GM18505 (cell line): ENCODE data around the gene CPSF4.

Experiments
- ATAC-seq: cut with Tn5 transposase; IDR thresholded peaks from one replicate; pipeline ENCODE4 v1.9.1; 2021; ENCODE audit not compliant: unreplicated experiment
- POLR2A ChIP-seq: IDR thresholded peaks from 4 replicates; pipeline ENCODE4 v1.6.1; 2011; ENCODE audit warnings: borderline replicate concordance; ENCODE audit not compliant: insufficient read depth, insufficient read length; ENCODE audit errors: extremely low read depth

Gene CPSF4

GRCh38 chr7:99472561-99473314 is 34.0 kb downstream of the CPSF4 start, which contains the start of gene ZNF789:
ZNF789 (plus strand) TSS chr7:99472890; CDS start chr7:99476457, 3,567 bp downstream.
- ATAC-seq, result peak; percentile 86
- TF ChIP-seq POLR2A, result peak; percentile 89

GRCh38 chr7:99473315-99473596 is 34.5 kb downstream of the CPSF4 start:
- TF ChIP-seq POLR2A, result no peak
- ATAC-seq, result no peak

- ATAC-seq, result no peak
- TF ChIP-seq POLR2A, result no peak
Observed at GRCh38 chr7:99476107-99476506, 37.4 kb downstream of the CPSF4 start.

GRCh38 chr7:99478464-99479440 is 40.0 kb downstream of the CPSF4 start:
- TF ChIP-seq POLR2A, result no peak

GRCh38 chr7:99485094-99485493 is 46.4 kb downstream of the CPSF4 start:
- no peak for ATAC-seq
- TF ChIP-seq POLR2A, result no peak

More at GRCh38 chr7:99478464-99479440, 40.0 kb downstream of the CPSF4 start:
- ATAC-seq, result no peak

- no peak for TF ChIP-seq POLR2A
- ATAC-seq, result no peak
Observed at GRCh38 chr7:99489235-99489634, 50.5 kb downstream of the CPSF4 start.

GRCh38 chr7:99490878-99491277 is 52.1 kb downstream of the CPSF4 start:
- no peak for TF ChIP-seq POLR2A

GRCh38 chr7:99493823-99494222 is 55.1 kb downstream of the CPSF4 start:
- no peak for TF ChIP-seq POLR2A
- ATAC-seq, result no peak

More at GRCh38 chr7:99490878-99491277, 52.1 kb downstream of the CPSF4 start:
- ATAC-seq, result no peak

GRCh38 chr7:99497766-99498545 is 59.2 kb downstream of the CPSF4 start:
- no peak for TF ChIP-seq POLR2A
- ATAC-seq, result no peak

GRCh38 chr7:99498546-99498944 is 59.8 kb downstream of the CPSF4 start:
- TF ChIP-seq POLR2A, result no peak
- ATAC-seq, result no peak

GRCh38 chr7:99499371-99499720 is 60.6 kb downstream of the CPSF4 start:
- peak; percentile 12 for ATAC-seq

GRCh38 chr7:99499721-99500636 is 61.2 kb downstream of the CPSF4 start, which contains the start of gene ZNF394:
ZNF394 (minus strand) TSS chr7:99500281; CDS start chr7:99500093, 188 bp downstream.
- ATAC-seq, result peak; percentile 43
- TF ChIP-seq POLR2A, result peak; percentile 84

More at GRCh38 chr7:99499371-99499720, 60.6 kb downstream of the CPSF4 start:
- TF ChIP-seq POLR2A, result no peak
